GM12864 (cell line): ENCODE measurements around the gene BORCS6.
A peak's percentile ranks its signal among the peaks of the same experiment; 100 is the strongest.

Experiments used
- DNase-seq: peaks from one replicate; pipeline ENCODE4 v3.0.0-alpha.2; 2011; ENCODE audit warnings: low read depth
- H3K4me3 ChIP-seq: 2 replicates; pipeline ENCODE4 v1.5.1; 2011; ENCODE audit warnings: mild to moderate bottlenecking, low read depth, low read length, control low read depth
- CTCF ChIP-seq: IDR thresholded peaks from 2 replicates; pipeline ENCODE4 v1.5.1; 2011; ENCODE audit warnings: low read depth, mild to moderate bottlenecking, moderate library complexity, low read length, control low read depth, inconsistent platforms; ENCODE audit errors: missing control alignments

BORCS6 gene

GRCh38 chr17:8209907-8210760 is 20.2 kb upstream of the BORCS6 start, which contains the start of gene AURKB:
AURKB (minus strand) TSS chr17:8210575; CDS start chr17:8210224, 351 bp downstream.
- peak; percentile 90 for DNase-seq
- TF ChIP-seq CTCF, result no peak

GRCh38 chr17:8206536-8206935 is 16.6 kb upstream of the BORCS6 start:
- no peak for DNase-seq
- no peak for TF ChIP-seq CTCF
- no peak overlapping the region for H3K4me3 ChIP-seq

More at GRCh38 chr17:8209907-8210760, 20.2 kb upstream of the BORCS6 start, which contains the start of gene AURKB:
- H3K4me3 ChIP-seq, result peak within 1 kb of the TSS; percentile 58

- no peak for DNase-seq
- H3K4me3 ChIP-seq, result no peak overlapping the region
- TF ChIP-seq CTCF, result no peak
Observed at GRCh38 chr17:8204761-8205555, 15.0 kb upstream of the BORCS6 start.

GRCh38 chr17:8192070-8192815 is 2.3 kb upstream of the BORCS6 start:
- DNase-seq, result peak; percentile 83
- H3K4me3 ChIP-seq, result peak overlapping the region; percentile 44
- TF ChIP-seq CTCF, result no peak

- DNase-seq, result no peak
- no peak for TF ChIP-seq CTCF
- H3K4me3 ChIP-seq, result peak overlapping the region; percentile 41
Observed at GRCh38 chr17:8190506-8190905, 526 bp upstream of the BORCS6 start.

GRCh38 chr17:8189041-8189710 is 804 bp downstream of the BORCS6 start:
- TF ChIP-seq CTCF, result no peak
- no peak for DNase-seq
- peak overlapping the region; percentile 84 for H3K4me3 ChIP-seq
